Adrenal gland (tissue), 5 donors: ENCODE data around the gene ARHGAP31.

Experiments used
- CTCF ChIP-seq, 6 experiments: fragments of 450-650 bp in 4 of 6; fragments of 200-600 bp in 2 of 6; sonication (generic) in 1 of 6; IDR thresholded peaks; 1 replicate in 5 of 6; 2 replicates in 1 of 6; pipeline versions ENCODE4 v1.5.1 to v1.8.0; 2016 to 2021; ENCODE audit warnings: antibody characterized with exemption in 6 of 6, mild to moderate bottlenecking in 2 of 6, moderate library complexity in 1 of 6
- POLR2A ChIP-seq, 2 donors: fragments of 450-650 bp; IDR thresholded peaks; one replicate each; pipeline ENCODE4 v1.6.1; 2017; ENCODE audit warnings: antibody characterized with exemption in 2 of 2, mild to moderate bottlenecking in 2 of 2, moderate library complexity in 1 of 2
- donor health status: DM: no; HTN: no; CAD: no.

- TF ChIP-seq CTCF (IDR thresholded peaks at IDR 0.05), result no peak
- no peak for TF ChIP-seq POLR2A (IDR thresholded peaks at IDR 0.05)
Observed at GRCh38 chr3:119255214-119255613, 39.0 kb upstream of the ARHGAP31 start.
